Measurements from ENCODE around the gene TBC1D22A. TPM values are rescaled to one million over a fixed set of nuclear protein-coding genes. Genes with fewer than 3 reads are reported as not detected.

Gene TBC1D22A
- total and polyA plus RNA-seq, 2 experiments from 2014 or later: 9.6 to 13.3 TPM

GRCh38 chr22:46842606-46843005 lies 80.2 kb downstream of the TBC1D22A start (continued):
- TF ChIP-seq ZNF462 (CRISPR knock-in tag; IDR thresholded peaks at IDR 0.05): no peak
- no peak for TF ChIP-seq EZH2phosphoT487 (IDR thresholded peaks at IDR 0.05; ENCODE audit: unreplicated experiment)
- TF ChIP-seq ETS1 (IDR thresholded peaks at IDR 0.05): no peak
- no peak for TF ChIP-seq CREB1 (CRISPR knock-in tag; IDR thresholded peaks at IDR 0.05; ENCODE audit: low read depth)
- no peak for TF ChIP-seq CTCF (conservative IDR thresholded peaks at IDR 0.05; ENCODE audit: low read depth in 2 of 2)
- no peak for TF ChIP-seq NANOG (IDR thresholded peaks at IDR 0.05; ENCODE audit: borderline replicate concordance)
- no peak for TF ChIP-seq ZNF114 (CRISPR knock-in tag; IDR thresholded peaks at IDR 0.05)
